HL-60 (cell line): Measurements from ENCODE around the gene NME2.

Experiments used
- DNase-seq, 2 experiments: peaks; one replicate each; pipeline ENCODE4 v3.0.0-alpha.2; 2010 to 2020; ENCODE audit warnings: low read depth in 1 of 2, low spot score in 1 of 2
- H3K27ac ChIP-seq: fragments of 250-450 bp; sonication (Bioruptor Pico); replicated peaks from 2 replicates; pipeline ENCODE4 v1.5.1; 2020; ENCODE audit warnings: mild to moderate bottlenecking, moderate library complexity
- H3K27me3 ChIP-seq: fragments of 250-450 bp; sonication (Bioruptor Pico); 2 replicates; pipeline ENCODE4 v1.5.1; 2021; ENCODE audit warnings: mild to moderate bottlenecking, moderate library complexity; ENCODE audit not compliant: insufficient read depth, poor library complexity, severe bottlenecking
- H3K4me3 ChIP-seq: replicated peaks from 2 replicates; pipeline ENCODE4 v1.5.1; 2011; ENCODE audit warnings: mild to moderate bottlenecking, control low read depth, low read length; ENCODE audit not compliant: insufficient read depth
- CTCF ChIP-seq: IDR thresholded peaks from one replicate; pipeline ENCODE4 v1.5.1; 2011; ENCODE audit warnings: low read length, control low read depth, inconsistent platforms; ENCODE audit not compliant: insufficient read depth
- GABPA ChIP-seq: IDR thresholded peaks from 2 replicates; pipeline ENCODE4 v1.6.1; 2012; ENCODE audit warnings: low read depth
- POLR2AphosphoS5 ChIP-seq: IDR thresholded peaks from 2 replicates; pipeline ENCODE4 v1.6.1; 2012; ENCODE audit warnings: low read depth
- REST ChIP-seq: IDR thresholded peaks from 2 replicates; pipeline ENCODE4 v1.6.1; 2012; ENCODE audit warnings: low read depth; ENCODE audit not compliant: insufficient replicate concordance
- SPI1 ChIP-seq: IDR thresholded peaks from 2 replicates; pipeline ENCODE4 v1.6.1; 2012; ENCODE audit warnings: low read depth, mild to moderate bottlenecking, borderline replicate concordance

NME2 gene

GRCh38 chr17:51189628-51190027, 23.4 kb downstream of the NME2 start:
- TF ChIP-seq CTCF (no peak), REST (no peak), POLR2AphosphoS5 (no peak), GABPA (no peak), SPI1 (no peak)
- H3K4me3 ChIP-seq, result no peak overlapping the region
- no peak for DNase-seq
- no peak overlapping the region for H3K27ac ChIP-seq
- no peaks in the 10 kb centered on the region for H3K27me3 ChIP-seq

- TF ChIP-seq GABPA, result no peak
- no peak for TF ChIP-seq SPI1
- TF ChIP-seq REST, result no peak
- TF ChIP-seq CTCF, result no peak
- no peak for TF ChIP-seq POLR2AphosphoS5
- DNase-seq, result no peak
- Histone ChIP-seq H3K27me3 (no peaks in the 10 kb centered on the region), H3K27ac (no peak overlapping the region), H3K4me3 (no peak overlapping the region)
Observed at GRCh38 chr17:51191895-51192294, 25.7 kb downstream of the NME2 start.

GRCh38 chr17:51197754-51198153, 31.5 kb downstream of the NME2 start:
- H3K27ac ChIP-seq, result no peak overlapping the region
- H3K27me3 ChIP-seq, result no peaks in the 10 kb centered on the region
- TF ChIP-seq SPI1 (no peak), REST (no peak), GABPA (no peak), CTCF (no peak), POLR2AphosphoS5 (no peak)
- no peak for DNase-seq
- H3K4me3 ChIP-seq, result no peak overlapping the region
